Keratinocyte (primary cell): ENCODE measurements around the gene RABL3. TPM values are rescaled to one million over a fixed set of nuclear protein-coding genes. Genes with fewer than 3 reads are reported as not detected.

Experiments
- DNase-seq: peaks from one replicate; pipeline ENCODE4 v3.0.0-alpha.2; 2011; ENCODE audit warnings: low read depth, missing footprints, low spot score
- FAIRE-seq: peaks from 2 replicates; lab custom pipeline; 2011; peaks lifted over from hg19 to GRCh38; lab: Jason Lieb, UNC
- H2AFZ ChIP-seq: 2 replicates; pipeline ENCODE4 v1.6.0; 2012; ENCODE audit warnings: low read length, control low read depth, inconsistent platforms; ENCODE audit not compliant: control insufficient read depth
- H3K27ac ChIP-seq: 2 replicates; pipeline ENCODE4 v1.5.1; 2011; ENCODE audit warnings: low read length; ENCODE audit not compliant: control insufficient read depth, insufficient read depth
- H3K27me3 ChIP-seq: 3 replicates; pipeline ENCODE4 v1.6.0; 2011; ENCODE audit warnings: low read length; ENCODE audit not compliant: control insufficient read depth, insufficient read depth; ENCODE audit errors: extremely low read depth
- H3K36me3 ChIP-seq, 2 experiments: 2 replicates in 1 of 2; 3 replicates in 1 of 2; pipeline ENCODE4 v1.5.1; 2011; ENCODE audit warnings: low read length in 2 of 2, mild to moderate bottlenecking in 1 of 2; ENCODE audit not compliant: control insufficient read depth in 2 of 2, insufficient read depth in 2 of 2; ENCODE audit errors: extremely low read depth in 1 of 2
- H3K4me1 ChIP-seq: 3 replicates; pipeline ENCODE4 v1.5.1; 2011; ENCODE audit warnings: low read length; ENCODE audit not compliant: control insufficient read depth, insufficient read depth; ENCODE audit errors: extremely low read depth
- H3K4me2 ChIP-seq: 3 replicates; pipeline ENCODE4 v1.6.0; 2011; ENCODE audit warnings: low read depth, low read length; ENCODE audit not compliant: control insufficient read depth, insufficient read depth; ENCODE audit errors: extremely low read depth
- H3K4me3 ChIP-seq, 3 experiments: fragments of 200-600 bp in 1 of 3; sonication (generic) in 1 of 3; 2 replicates in 2 of 3; 3 replicates in 1 of 3; pipeline ENCODE4 v1.5.1; 2011 to 2016; ENCODE audit warnings: low read length in 3 of 3, mild to moderate bottlenecking in 3 of 3, control low read depth in 2 of 3, inconsistent platforms in 1 of 3, low read depth in 1 of 3, mixed read lengths in 1 of 3, mixed run types in 1 of 3, moderate library complexity in 1 of 3; ENCODE audit not compliant: control insufficient read depth in 2 of 3, insufficient read depth in 2 of 3; ENCODE audit errors: extremely low read depth in 1 of 3
- H3K79me2 ChIP-seq: 2 replicates; pipeline ENCODE4 v1.6.0; 2012; ENCODE audit warnings: low read length; ENCODE audit not compliant: control insufficient read depth, insufficient read depth
- H3K9ac ChIP-seq: 3 replicates; pipeline ENCODE4 v1.6.0; 2011; ENCODE audit warnings: low read length; ENCODE audit not compliant: control insufficient read depth, insufficient read depth; ENCODE audit errors: extremely low read depth
- H3K9me1 ChIP-seq: 3 replicates; pipeline ENCODE4 v1.6.0; 2011; ENCODE audit warnings: low read length; ENCODE audit not compliant: control insufficient read depth, insufficient read depth; ENCODE audit errors: extremely low read depth
- H3K9me3 ChIP-seq: 2 replicates; pipeline ENCODE4 v1.5.1; 2012; ENCODE audit warnings: low read depth, low read length; ENCODE audit not compliant: control insufficient read depth
- H4K20me1 ChIP-seq: 3 replicates; pipeline ENCODE4 v1.6.0; 2011; ENCODE audit warnings: low read length; ENCODE audit not compliant: control insufficient read depth, insufficient read depth; ENCODE audit errors: extremely low read depth
- EZH2 ChIP-seq: IDR thresholded peaks from one replicate; pipeline ENCODE4 v1.6.1; 2012; ENCODE audit warnings: inconsistent platforms, mild to moderate bottlenecking, low read length, moderate library complexity
- dilution Hi-C: fragments of 300-500 bp; cut with MboI; formaldehyde crosslinking; loops from one replicate; pipeline ENCODE4 v1.7.0; 2020; ENCODE audit warnings: low sequenced_read_pairs; ENCODE audit not compliant: extremely low pct_ligation_motif_present
- polyA plus RNA-seq, 5 experiments: library from polyadenylated mRNA; depleted of rRNA in 3 of 5; stranded (reverse) in 3 of 5; stranded (forward) in 1 of 5; unstranded in 1 of 5; fragments of >200 nt; gene quantifications; 1 replicate in 1 of 5; 2 replicates in 3 of 5; 3 replicates in 1 of 5; pipeline versions ENCODE4 v1.2.1 to v1.2.3, GENCODE V29; 2011 to 2012; ENCODE audit warnings: missing spikeins in 2 of 5, low read depth in 1 of 5, low replicate concordance in 1 of 5
- small RNA-seq, 3 experiments: library from RNA; depleted of rRNA; stranded (forward); fragments of <200 nt; gene quantifications; one replicate each; pipeline ENCODE3, GENCODE V24; 2012; ENCODE audit warnings: low read depth in 3 of 3, low replicate concordance in 1 of 3; ENCODE audit not compliant: insufficient read length in 3 of 3
- TF ChIP-seq, protein P1 (sequence below), 3 experiments: IDR thresholded peaks in 1 of 3; conservative IDR thresholded peaks in 1 of 3; optimal IDR thresholded peaks in 1 of 3; 2 replicates in 2 of 3; 3 replicates in 1 of 3; pipeline versions ENCODE3 to v1.5.1; 2011; ENCODE audit warnings: low read length in 3 of 3, mild to moderate bottlenecking in 3 of 3, moderate library complexity in 2 of 3, control low read depth in 1 of 3, inconsistent platforms in 1 of 3; ENCODE audit not compliant: insufficient read depth in 2 of 3; ENCODE audit errors: extremely low read depth in 1 of 3

RABL3 gene
- polyA plus RNA-seq, 1 donor (not counting 4 experiments of a cell fraction or from before 2014, with no cell fraction given) = 13.4 TPM

DNA sequence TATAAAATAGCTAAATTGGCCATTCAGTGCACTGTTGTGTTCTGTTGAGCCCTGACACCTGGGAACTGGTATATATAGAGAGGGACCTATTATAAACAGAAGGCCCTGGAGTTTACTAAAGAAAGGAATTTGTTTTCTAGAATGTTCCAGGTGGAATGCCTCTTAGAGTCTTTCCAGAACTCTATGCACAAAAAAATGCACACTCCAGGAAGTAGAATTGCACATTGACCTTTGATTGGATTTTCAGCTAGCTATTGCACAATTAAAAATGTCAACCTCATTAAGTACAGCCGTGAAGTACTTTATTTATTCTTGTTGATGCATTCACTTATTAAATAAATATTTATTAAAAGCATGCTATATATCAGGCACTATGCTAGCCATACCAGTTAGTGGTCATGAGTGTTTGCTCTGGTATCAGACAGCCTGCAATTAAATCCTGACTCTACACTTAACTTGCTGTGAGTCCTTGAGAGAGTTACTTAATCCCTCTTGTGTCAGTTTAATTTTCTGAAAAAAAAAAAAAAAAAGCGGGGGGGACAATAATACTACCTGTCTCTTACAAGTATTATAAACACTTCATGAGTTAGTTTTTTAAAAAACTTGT lies 105.4 kb downstream of the RABL3 start:
- no peak overlapping the region for H3K9ac ChIP-seq
- DNase-seq = no peak
- H4K20me1 ChIP-seq = no peaks in the 10 kb centered on the region
- no peak overlapping the region for H3K4me3 ChIP-seq
- H3K4me2 ChIP-seq = no peak overlapping the region
- no peaks in the 10 kb centered on the region for H3K36me3 ChIP-seq
- TF ChIP-seq, protein P1, sequence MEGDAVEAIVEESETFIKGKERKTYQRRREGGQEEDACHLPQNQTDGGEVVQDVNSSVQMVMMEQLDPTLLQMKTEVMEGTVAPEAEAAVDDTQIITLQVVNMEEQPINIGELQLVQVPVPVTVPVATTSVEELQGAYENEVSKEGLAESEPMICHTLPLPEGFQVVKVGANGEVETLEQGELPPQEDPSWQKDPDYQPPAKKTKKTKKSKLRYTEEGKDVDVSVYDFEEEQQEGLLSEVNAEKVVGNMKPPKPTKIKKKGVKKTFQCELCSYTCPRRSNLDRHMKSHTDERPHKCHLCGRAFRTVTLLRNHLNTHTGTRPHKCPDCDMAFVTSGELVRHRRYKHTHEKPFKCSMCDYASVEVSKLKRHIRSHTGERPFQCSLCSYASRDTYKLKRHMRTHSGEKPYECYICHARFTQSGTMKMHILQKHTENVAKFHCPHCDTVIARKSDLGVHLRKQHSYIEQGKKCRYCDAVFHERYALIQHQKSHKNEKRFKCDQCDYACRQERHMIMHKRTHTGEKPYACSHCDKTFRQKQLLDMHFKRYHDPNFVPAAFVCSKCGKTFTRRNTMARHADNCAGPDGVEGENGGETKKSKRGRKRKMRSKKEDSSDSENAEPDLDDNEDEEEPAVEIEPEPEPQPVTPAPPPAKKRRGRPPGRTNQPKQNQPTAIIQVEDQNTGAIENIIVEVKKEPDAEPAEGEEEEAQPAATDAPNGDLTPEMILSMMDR (optimal IDR thresholded peaks at IDR 0.05 in 1 of 3, IDR thresholded peaks at IDR 0.05 in 1 of 3, conservative IDR thresholded peaks at IDR 0.05 in 1 of 3; ENCODE audit: extremely low read depth in 1 of 3, insufficient read depth in 2 of 3, low read length in 3 of 3) = no peak
- TF ChIP-seq EZH2 = no peak
- no peak overlapping the region for H2AFZ ChIP-seq
- no peaks in the 10 kb centered on the region for H3K4me1 ChIP-seq
- no peak for FAIRE-seq
- no peaks in the 10 kb centered on the region for H3K9me3 ChIP-seq
- no peaks in the 10 kb centered on the region for H3K79me2 ChIP-seq
- no peaks in the 10 kb centered on the region for H3K9me1 ChIP-seq
- dilution Hi-C loops = no loop called here
- H3K27me3 ChIP-seq = no peaks in the 10 kb centered on the region
- H3K27ac ChIP-seq = no peak overlapping the region

Small RNAs within 50 kb of the gene (small RNA-seq; reads per million reads assigned to genes)
- gene MTCO1P29 (0 reads per million in 3 experiments), gene MTCO2P29 (0 reads per million in 3 experiments)

Other genes with a start within 250 kb of the RABL3 start
- gene NDUFB4, start 146.2 kb downstream of the RABL3 start, polyA plus RNA-seq = 130 to 215 TPM (median 143 TPM) in 3 replicates
- 0.02 to 0.30 TPM in 2 of 3 replicates, not detected in the other for gene HGD, start 60.3 kb downstream of the RABL3 start, polyA plus RNA-seq
- gene GTF2E1, start 228 bp upstream of the RABL3 start, polyA plus RNA-seq = 8.3 to 14.8 TPM (median 13.2 TPM) in 3 replicates
- gene STXBP5L, start 165.7 kb upstream of the RABL3 start, polyA plus RNA-seq = not detected in 3 replicates